Subcutaneous adipose tissue (tissue), 4 donors: ENCODE data around the gene CUBN. TPM values are rescaled to one million over a fixed set of nuclear protein-coding genes. Genes with fewer than 3 reads are reported as not detected.

ENCODE experiments used
- CTCF ChIP-seq: fragments of 450-650 bp; IDR thresholded peaks from one replicate; pipeline ENCODE4 v1.5.1; 2016; ENCODE audit warnings: low read depth, mild to moderate bottlenecking, control low read depth, antibody characterized with exemption, moderate library complexity
- total RNA-seq, 4 donors: library from RNA; depleted of rRNA; stranded (reverse); fragments of >200 nt; gene quantifications; one replicate each; pipeline ENCODE4 v1.1.0, GENCODE V29; 2016

Gene CUBN
- total RNA-seq, 4 donors from 2014 or later, result 1.9 to 6.6 (median 4.8) TPM

GRCh38 chr10:16992611-16993119 lies 136.9 kb downstream of the CUBN start:
- TF ChIP-seq CTCF, result no peak

- TF ChIP-seq CTCF, result no peak
Measured at GRCh38 chr10:16991011-16991410, 138.6 kb downstream of the CUBN start.

- TF ChIP-seq CTCF, result no peak
Measured at GRCh38 chr10:16989826-16990293, 139.8 kb downstream of the CUBN start.

- no peak for TF ChIP-seq CTCF
Measured at GRCh38 chr10:16988900-16989299, 140.7 kb downstream of the CUBN start.

GRCh38 chr10:16987976-16988610 lies 141.5 kb downstream of the CUBN start:
- TF ChIP-seq CTCF, result no peak

GRCh38 chr10:16987206-16987621 lies 142.4 kb downstream of the CUBN start:
- TF ChIP-seq CTCF, result no peak

GRCh38 chr10:16986406-16987205 lies 143.0 kb downstream of the CUBN start:
- TF ChIP-seq CTCF, result no peak
